NCI-H1694 treated with DMSO at 0.1 percent for 48 hours (cell line): ENCODE measurements around the gene CCDC13.
A peak's percentile ranks its signal among the peaks of the same experiment; 100 is the strongest.
"Not testable (repeated sequence)": the region's sequence is repeated elsewhere in the genome, so short reads cannot be mapped to it uniquely, and the experiment has no call there.

ENCODE experiments used
- DNase-seq: peaks from one replicate; lab custom pipeline; 2025; lab: John Stamatoyannopoulos, UW

The CCDC13 gene, protein sequence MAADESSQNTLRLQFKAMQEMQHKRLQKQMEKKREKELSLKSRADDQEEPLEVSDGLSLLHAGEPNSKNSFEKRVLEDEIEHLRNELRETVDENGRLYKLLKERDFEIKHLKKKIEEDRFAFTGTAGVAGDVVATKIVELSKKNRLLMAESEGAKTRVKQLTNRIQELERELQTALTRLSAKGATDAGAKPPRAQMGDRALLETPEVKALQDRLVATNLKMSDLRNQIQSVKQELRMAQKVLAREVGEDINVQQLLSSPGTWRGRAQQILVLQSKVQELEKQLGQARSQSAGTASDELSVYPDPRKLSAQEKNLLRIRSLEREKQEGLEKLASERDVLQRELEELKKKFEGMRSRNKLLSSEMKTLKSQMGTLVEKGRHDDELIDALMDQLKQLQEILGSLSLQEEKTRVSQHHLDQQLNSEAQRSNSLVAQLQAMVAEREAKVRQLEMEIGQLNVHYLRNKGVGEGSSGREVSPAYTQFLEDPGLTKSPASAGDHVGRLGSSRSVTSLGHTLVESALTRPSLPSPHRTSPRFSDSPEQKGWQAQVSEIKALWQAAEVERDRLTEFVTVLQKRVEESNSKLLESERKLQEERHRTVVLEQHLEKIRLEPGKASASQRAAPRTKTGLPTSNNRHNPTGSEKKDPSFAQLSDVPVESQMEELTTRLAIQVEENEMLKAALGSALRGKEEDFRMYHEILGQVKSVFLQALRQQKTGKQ

DNA sequence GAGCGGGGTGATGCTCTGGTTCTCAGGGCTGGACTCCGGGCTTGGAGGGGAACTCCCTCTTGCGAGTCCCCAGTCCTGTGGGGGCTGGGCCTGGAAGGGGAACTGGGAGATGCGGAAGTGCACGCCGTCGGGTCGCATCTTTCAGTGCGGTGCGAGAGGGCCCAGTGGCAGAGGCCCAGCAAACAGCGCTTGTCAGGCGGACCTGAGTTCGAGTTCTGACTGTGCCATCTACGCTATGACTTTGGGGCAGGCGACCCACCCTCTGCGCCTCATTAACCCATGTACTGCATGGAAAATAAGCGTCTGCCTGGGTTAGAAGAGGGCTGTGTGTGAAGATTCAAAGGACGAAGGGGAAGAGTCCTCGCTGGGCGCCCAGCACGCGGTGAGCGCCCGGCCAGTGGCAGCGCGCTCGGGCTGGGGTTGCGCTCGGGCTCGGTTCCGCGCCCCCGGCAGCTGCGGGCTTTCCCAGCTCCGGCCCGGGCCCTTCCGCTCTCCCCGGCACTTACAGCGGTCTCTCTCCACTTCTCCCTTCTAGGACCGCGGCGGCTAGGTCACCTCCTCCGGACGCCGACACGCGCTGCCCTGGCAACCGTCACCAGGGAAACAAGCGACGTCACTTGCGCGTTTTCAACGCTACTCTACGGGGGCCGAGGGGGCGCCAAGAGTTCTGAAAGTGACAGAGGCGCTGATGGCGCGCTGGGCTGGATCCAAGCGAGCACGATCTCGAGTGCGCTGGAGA is at the start of gene CCDC13:
CCDC13 (minus strand) TSS at position 584 of the 739 bp plus-strand sequence. CDS start 14,908 bp downstream, outside the sequence.
- peak; percentile 18 for DNase-seq

DNA sequence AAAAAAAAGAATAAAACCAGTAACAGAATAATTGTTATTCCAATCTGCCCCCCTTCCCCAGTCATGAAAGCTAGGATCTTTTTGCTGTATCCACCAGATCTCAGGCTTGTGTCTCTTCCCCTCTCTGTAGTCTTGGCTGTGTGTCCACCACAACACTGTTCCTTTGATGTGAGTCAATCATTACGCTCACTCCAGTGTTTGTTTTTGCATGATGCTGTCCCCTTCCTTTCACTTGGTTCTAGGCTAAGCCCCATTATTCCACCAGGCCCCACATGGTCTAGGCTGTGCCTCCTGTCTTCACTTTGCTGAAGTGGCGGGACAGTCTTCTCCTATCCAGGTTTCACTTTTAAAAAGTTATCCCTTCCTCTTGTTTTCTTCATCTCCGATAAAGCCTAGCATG is 49.8 kb upstream of the CCDC13 start:
- no peak for DNase-seq

DNA sequence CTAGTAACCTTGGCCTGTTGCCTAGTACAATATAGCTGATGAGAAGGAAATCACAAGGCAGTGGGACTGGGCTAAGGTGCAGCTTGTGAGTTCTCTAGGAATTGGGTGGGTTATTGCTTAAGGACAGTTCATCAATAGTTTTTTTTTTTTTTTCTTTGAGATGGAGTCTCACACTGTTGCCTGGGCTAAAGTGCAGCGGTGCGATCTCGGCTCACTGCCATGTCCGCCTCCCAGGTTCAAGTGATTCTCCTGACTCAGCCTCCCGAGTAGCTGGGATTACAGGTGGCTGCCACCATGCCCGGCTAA is 47.6 kb upstream of the CCDC13 start:
- DNase-seq = no peak

DNA sequence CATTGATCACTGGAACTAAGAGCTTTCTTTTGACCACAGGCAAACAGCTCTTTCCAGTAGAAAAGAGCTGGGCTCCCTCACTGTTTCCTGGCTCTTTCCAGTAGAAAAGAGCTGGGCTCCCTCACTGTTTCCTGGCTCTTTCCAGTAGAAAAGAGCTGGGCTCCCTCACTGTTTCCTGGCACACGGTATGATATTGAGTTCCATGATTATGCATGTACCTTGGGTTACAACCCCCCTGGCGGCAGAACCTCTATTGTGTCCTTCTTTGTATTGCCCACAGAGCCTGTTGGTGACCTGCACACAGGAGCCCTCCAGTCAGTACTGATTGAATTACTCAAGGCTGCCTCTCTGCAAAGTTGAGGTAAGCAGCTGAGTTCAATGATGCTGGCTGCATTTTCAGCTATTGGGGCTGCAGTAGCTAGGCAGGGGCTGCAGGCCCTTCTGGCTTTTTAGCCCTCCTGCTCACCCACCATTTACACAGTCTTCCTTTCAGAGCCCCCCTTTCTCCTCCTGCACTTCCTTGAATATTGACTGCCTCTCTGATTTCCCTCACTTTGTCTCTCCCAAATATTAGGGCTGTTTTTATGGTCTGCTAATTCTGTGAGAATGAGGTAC is 46.4 kb upstream of the CCDC13 start:
- DNase-seq = no peak

DNA sequence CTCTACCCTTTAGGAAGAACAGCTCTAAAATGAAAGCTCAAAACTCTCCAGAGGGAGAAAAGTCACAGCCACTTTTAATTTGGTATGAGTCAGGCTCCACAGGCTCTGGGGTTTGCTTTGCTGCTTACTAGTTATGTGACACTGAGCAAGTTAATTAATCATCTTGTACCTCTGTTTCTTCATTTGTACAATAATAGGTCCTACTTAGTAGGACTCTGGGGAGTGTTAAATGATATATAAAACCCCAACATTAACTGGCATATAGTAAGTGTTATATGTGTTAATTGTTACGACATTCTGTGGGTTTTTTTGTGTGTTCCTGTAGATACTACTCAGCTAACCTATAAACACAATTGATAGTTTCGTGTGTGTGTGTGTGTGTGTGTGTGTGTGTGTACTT is 42.8 kb upstream of the CCDC13 start:
- DNase-seq = no peak

DNA sequence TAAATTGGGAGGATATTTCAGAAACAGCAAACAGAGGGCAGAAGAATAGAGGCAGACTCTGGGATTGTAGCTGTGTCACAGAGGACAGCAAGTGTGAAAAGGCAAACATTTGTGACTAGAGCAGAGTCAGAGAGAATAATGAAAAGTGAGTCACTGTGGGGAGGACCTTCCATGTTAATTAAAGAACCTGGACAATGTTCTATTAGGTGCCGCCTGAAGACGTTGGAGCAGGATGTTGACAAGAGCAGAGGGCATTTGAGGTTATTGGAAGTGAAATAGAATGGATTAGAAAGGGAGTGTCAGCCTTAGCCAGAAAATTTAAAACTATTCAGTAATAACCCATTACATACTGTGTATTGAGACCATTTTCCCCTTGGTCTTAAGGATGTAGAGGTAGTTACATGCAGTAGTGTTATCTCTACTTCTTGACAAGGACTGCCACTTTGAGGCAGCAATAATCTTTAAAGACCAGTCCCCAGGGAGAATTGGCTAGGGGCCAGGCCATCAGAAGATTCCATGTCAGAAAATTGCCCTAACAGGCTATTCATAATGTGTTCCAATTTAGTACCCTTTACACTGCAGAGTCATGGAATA is 42.0 kb upstream of the CCDC13 start:
- DNase-seq = no peak

DNA sequence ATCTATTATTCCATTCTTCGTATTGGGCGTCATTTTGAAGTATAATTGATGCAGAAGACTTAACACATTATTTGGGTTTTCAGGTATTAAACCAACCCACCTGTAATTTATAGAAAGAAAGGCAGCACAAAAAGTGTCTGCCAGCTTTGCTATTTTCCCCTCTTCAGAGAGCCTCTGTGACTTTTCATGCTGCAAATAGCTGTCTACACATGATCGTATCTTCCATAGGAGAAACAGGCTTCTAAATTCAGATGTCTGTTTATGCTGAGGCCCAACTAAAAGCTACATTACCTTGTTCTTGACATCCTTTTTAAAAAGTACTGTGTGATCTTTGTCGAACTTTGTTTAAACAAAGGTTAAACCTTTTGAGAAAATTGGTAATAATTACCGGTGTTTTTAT is 41.2 kb upstream of the CCDC13 start:
- no peak for DNase-seq

DNA sequence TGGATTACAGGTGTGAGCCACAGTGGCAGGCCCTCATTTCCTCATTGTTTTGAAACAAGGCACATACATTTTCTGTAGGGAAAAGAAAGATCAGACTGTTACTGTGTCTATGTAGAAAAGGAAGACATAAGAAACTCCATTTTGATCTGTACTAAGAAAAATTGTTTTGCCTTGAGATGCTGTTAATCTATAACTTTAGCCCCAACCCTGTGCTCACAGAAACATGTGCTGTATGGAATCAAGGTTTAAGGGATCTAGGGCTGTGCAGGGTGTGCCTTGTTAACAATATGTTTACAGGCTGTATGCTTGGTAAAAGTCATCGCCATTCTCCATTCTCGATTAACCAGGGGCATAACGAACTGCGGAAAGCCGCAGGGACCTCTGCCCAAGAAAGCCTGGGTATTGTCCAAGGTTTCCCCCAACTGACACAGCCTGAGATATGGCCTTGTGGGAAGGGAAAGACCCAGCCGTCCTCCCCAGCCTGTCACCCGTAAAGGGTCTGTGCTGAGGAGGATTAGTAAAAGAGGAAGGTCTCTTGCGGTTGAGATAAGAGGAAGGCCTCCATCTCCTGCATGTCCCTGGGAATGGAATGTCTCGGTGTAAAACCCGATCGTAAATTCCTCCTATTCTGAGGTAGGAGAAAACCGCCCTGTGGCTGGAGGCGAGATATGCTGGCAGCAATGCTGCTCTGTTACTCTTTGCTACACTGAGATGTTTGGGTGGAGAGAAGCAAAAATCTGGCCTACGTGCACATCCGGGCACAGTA is 38.2 kb upstream of the CCDC13 start:
- not testable (repeated sequence) for DNase-seq

DNA sequence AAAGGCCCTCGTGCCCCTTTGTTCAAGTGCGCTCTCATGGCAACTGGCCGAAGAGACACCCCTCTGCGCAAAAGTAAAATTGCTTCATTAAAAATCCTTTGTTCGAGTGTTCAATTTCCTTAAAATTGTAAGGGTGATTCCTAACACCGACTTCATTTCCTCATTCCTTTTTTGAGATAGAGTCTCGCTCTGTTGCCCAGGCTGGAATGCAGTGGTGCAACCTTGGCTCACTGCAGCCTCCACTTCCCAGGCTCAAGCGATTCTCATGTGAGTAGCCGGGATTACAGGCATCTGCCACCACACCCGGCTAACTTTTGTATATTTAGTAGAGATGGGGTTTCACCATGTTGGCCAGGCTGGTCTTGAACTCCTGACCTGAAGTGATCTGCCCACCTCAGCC is 37.7 kb upstream of the CCDC13 start:
- not testable (repeated sequence) for DNase-seq

DNA sequence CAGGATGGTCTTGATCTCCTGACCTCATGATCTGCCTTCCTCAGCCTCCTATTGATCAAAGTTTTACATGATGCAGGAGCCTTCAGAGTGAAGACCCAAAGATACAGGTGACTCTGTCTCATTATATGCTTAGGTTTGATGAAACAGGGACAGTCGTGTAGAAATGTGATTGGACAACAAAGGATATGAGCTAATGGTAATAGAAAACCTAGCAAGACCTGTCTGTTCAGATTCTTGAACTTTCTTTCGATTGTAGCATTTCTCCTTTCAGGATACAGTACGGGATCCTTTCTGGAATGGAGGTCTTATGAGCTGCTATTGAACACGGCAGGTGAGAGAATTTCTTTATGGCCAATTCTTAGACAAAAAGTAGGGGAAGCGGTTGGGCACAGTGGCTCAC is 36.1 kb upstream of the CCDC13 start, which contains the start of gene ACKR2:
ACKR2 (plus strand) TSS at position 244 of the 400 bp plus-strand sequence. CDS start 55,058 bp downstream, outside the sequence.
- DNase-seq = no peak

DNA sequence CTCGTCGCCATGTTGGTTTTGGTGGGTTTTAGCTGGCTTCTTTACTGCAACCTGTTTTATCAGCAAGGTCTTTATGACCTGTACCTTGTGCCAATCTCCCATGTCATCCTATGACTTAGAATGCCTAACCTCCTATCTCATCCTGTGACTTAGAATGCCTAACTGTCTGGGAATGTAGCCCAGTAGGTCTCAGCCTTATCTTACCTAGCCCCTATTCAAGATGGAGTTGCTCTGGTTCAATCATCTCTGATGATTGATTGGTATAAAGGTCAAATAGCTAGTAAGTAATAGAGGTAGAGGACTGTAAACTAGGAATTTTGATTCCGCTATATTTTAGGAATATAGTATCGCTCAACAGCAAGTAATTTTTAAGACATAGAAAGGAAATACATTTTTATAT is 34.9 kb upstream of the CCDC13 start:
- DNase-seq = no peak

DNA sequence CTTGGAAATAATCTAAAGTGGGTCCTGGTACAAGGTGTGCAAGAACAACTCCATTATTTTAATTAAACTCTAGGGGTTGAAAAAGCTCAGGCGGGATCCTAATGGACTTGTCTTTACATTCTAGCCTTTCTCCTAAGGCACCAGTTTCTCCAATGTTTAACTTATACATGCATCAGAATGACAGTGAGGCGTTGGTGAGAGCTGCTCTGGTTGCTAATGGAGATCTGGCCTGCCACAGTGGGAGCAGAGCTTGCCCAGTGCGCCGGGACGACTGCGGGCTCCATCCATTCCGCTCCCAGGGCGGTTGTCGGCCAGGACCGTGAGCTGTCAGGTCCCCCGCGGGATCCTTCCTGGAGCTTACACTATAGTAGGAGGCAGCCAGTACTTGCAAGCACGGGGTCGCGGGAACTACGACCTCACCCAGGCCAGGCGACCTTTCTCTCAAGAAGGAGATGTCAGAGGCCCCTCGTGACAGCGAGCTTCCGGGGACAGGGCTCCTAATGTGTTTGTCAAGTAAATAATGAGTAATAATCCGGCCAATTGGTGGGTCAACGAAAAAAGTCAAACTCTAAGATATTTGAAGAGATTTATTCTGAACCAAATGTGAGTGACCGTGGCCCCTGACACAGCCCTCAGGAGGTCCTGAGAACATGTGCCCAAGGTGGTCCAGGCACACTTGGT is 32.2 kb upstream of the CCDC13 start:
- DNase-seq = no peak

DNA sequence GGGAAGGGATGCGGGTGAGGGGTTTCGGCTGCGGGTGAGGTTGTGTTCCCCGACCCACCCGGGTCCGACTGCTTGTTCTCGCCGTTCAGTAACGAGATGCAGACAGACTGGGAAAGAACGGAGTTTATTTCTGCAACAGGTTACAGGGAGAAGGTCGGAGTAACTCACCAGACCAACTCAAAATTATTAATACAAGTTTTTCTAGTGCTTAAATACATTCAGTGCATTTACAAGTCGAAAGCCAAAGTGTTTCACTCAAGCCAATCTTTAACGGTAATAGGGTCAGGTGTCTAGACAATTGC is 31.7 kb upstream of the CCDC13 start:
- no peak for DNase-seq

DNA sequence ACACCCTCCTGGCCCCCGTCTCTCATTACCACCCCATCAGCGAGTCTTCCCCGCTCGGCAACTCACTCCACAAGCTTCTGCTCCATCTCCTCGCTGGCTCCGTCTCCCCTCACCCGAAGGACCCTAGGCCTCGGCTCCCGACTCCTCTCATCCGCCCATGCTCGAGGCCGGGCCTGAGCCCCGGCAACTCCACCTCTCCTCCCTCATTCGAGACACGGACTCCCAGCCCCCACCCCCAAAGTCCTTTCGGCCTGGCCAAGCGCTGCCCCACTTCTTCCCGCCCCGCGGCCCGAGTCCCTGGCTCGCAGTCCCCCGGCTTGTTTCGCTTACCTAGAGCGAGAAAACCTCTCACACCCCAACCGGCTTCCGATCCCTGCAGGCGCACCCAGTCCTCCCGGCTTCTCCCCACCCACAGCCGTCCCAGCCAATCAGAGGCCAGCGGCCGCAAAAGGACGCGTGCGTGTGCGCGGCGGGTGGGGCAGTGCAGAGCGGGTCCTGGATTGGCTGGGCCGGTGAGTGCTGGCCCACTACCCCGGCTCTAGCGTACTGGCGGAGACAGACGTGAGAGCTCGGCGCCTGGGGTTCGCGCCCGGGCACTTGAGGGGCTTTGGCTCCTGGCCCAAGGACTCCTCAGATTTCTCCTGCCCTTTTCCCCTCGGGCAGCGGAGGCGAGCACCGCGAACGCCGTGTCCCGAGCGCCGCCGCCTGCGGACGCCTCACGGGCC is 31.2 kb upstream of the CCDC13 start, which contains the start of gene HIGD1A:
HIGD1A (minus strand) TSS at position 385 of the 725 bp plus-strand sequence. CDS start 10,237 bp downstream, outside the sequence.
- DNase-seq = peak; percentile 52

DNA sequence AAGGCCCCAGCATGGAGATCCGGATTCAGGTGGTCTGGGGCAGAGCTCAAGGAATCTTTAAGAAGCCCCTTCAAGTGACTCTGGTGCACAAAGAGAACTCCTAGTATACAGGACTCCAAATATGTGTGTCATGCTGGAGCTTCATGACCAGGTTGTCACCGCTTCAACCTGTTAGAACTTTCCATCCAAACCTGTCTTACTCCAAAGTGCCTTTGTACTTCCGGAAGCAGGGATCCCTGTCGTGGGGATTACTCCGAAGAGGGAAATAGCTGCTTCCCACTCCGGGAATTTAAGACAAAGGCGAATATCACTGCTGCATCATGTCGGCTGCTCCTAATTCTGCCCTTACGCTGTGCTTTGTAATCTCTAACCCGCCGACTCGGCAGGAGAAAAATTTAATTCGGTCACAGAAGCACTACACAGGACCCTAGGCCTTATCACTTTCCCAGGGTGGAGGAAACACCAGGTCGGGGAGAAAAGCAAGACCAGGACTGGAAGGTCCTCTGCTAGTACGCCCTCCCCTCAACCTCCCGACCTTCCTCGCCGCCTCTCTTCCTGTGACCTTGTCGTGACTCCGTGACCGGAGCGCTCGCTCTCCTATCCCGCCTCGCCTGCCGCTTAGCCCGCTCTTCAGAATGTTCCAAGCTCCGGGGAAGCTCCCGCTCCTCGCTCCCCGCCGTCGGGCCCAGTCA is 30.5 kb upstream of the CCDC13 start:
- DNase-seq = no peak

DNA sequence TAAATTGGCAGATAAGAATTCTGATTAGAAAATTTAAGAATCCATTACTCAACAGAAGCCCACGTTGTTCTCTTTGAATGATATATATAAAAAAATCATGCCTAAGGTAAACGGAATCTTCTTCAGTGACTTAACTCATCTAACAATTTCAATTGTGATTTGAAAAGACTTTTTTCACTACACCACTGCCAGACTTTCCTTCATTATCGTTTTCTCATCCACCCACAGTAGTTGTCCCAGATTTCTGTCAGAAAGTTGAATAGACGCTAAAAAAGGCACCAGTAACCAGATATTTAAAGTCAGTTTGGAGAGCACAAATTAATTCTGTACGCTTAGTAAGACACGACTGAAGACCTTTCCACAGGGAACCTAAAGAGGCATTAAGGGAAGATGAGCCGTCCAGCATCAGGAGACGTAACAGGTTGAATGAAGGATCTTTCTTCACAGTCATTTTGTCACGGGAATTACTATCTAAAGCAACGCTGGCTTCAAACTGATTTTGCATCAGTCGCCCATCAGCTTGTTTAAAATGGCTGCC is 29.9 kb upstream of the CCDC13 start:
- DNase-seq = no peak

DNA sequence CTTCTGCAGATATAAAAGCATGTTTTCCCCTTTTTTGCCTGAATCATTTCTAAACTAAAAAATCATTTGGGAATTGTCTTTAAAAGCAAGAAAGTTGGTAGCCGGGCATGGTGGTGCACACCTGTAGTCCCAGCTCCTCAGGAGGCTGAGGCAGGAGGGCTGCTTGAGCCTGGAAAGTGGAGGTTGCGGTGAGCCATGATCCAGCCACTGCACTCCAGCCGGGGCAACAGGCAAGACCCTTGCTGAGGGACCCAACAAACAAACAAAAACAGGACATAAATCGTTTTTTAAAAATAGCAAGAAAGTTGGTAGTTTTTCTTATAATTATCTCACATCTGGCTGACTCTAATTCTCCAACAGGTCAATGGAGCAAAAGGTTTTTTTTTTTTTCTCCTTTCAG is 28.7 kb upstream of the CCDC13 start:
- no peak for DNase-seq

DNA sequence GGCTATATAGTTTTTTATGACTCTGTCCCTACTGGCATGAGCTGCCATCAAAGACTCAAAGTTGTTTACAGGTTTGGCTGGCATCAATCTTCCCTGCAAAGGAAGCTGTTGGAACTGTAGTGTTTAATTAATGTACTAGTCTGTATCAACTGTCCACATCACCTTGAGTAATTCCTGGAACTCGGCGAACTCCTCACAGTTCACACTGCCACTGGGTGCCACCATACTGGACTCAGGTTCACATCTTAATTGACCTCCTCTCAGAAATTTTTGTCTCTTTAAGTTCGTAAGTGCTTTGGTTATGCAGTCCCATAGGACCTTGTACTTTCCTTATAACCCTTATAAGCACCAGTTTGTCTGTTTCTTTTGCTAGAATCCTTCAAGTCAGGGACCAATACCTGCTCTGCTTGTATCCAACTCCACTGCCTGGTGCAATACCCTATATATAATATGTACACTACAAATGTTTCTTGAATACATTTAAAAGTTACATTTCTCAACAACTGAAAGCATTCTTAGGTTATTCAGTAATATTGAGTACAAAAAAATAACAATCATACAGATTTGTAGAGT is 28.1 kb upstream of the CCDC13 start:
- no peak for DNase-seq

DNA sequence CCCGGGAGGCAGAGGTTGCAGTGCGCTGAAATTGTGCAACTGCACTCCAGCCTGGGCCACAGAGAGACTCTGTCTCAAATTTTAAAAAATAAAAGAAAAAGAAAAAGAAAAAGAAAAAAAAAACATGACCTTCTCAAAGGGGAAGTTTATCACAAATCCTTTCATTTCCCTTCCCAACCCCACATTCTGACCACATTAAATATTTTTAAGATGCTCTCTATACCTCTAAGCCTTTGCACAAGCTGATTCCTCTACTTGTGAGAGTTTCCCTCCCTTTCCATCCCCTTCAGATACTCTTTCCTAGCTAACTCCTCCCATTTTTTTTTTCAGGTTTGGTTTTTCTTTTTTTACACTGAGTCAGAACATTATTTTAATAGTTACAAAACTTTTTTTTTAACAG is 27.2 kb upstream of the CCDC13 start:
- DNase-seq = no peak
